GM12878 (cell line): ENCODE measurements around the gene B4GALT3. TPM values are rescaled to one million over a fixed set of nuclear protein-coding genes. Genes with fewer than 3 reads are reported as not detected.

ENCODE experiments used
- ATAC-seq: fragments of 200-7000 bp; cut with Tn5 transposase; 3 replicates; pipeline ENCODE4 v1.9.1; 2020; ENCODE audit warnings: mild to moderate bottlenecking, moderate library complexity
- BruUV-seq: library from RNA; stranded (reverse); fragments of 400-500 nt; replicated peaks from 2 replicates; lab custom pipeline; 2021; lab: Mats Ljungman, UMichigan
- CTCF ChIA-PET: fragments of 300-600 bp; sonication (Branson Sonifier 250); formaldehyde crosslinking; extraction: SDS; loops from one replicate; lab custom pipeline; 2021; ENCODE audit warnings: inconsistent platforms; lab: Yijun Ruan, JAX
- POLR2A ChIA-PET: fragments of 350-600 bp; formaldehyde crosslinking; extraction: SDS; loops from one replicate; lab custom pipeline; 2021; ENCODE audit warnings: inconsistent platforms; lab: Charles Lee
- RAD21 ChIA-PET: fragments of 300-600 bp; sonication (Branson Sonifier 250); formaldehyde crosslinking; loops from one replicate; lab custom pipeline; 2023; ENCODE audit warnings: antibody characterized with exemption; ENCODE audit not compliant: unreplicated experiment; lab: Charles Lee
- SMC1A ChIA-PET: fragments of 300-600 bp; sonication (Branson Sonifier 250); formaldehyde crosslinking; loops from one replicate; lab custom pipeline; 2023; ENCODE audit not compliant: unreplicated experiment, uncharacterized antibody; lab: Charles Lee
- DNase-seq: peaks from one replicate; pipeline ENCODE4 v3.0.0-alpha.2; 2011; ENCODE audit warnings: low read depth, low spot score
- FAIRE-seq: peaks from 3 replicates; lab custom pipeline; 2011; peaks lifted over from hg19 to GRCh38; lab: Jason Lieb, UNC
- H2AFZ ChIP-seq: 2 replicates; pipeline ENCODE4 v1.6.0; 2011; ENCODE audit warnings: low read depth, low read length, control low read depth; ENCODE audit not compliant: control insufficient read depth
- H3K27ac ChIP-seq: 2 replicates; pipeline ENCODE4 v1.5.1; 2011; ENCODE audit warnings: control low read depth; ENCODE audit not compliant: control insufficient read depth, insufficient read depth
- H3K27me3 ChIP-seq, 2 experiments: replicated peaks in 1 of 2; 2 replicates each; pipeline versions ENCODE4 v1.6.0 to v1.6.1; 2011; ENCODE audit warnings: low read length in 1 of 2; ENCODE audit not compliant: control insufficient read depth in 2 of 2, insufficient read depth in 2 of 2
- H3K36me3 ChIP-seq, 2 experiments: 2 replicates each; pipeline ENCODE4 v1.5.1; 2011; ENCODE audit warnings: low read length in 1 of 2; ENCODE audit not compliant: control insufficient read depth in 2 of 2, insufficient read depth in 2 of 2
- H3K4me1 ChIP-seq: 2 replicates; pipeline ENCODE4 v1.6.1; 2011; ENCODE audit warnings: mild to moderate bottlenecking, low read length, moderate library complexity, mixed read lengths; ENCODE audit not compliant: control insufficient read depth, insufficient read depth
- H3K4me2 ChIP-seq: 2 replicates; pipeline ENCODE4 v1.6.0; 2011; ENCODE audit warnings: control low read depth; ENCODE audit not compliant: control insufficient read depth, insufficient read depth
- H3K4me3 ChIP-seq: fragments of 200-600 bp; sonication (generic); 2 replicates; pipeline ENCODE4 v1.5.1; 2016
- H3K79me2 ChIP-seq: 2 replicates; pipeline ENCODE4 v1.6.0; 2011; ENCODE audit warnings: low read length; ENCODE audit not compliant: control insufficient read depth, insufficient read depth
- H3K9ac ChIP-seq: 2 replicates; pipeline ENCODE4 v1.8.0; 2011; ENCODE audit warnings: low read length, control low read depth, mixed read lengths; ENCODE audit not compliant: control insufficient read depth, insufficient read depth
- H3K9me3 ChIP-seq: replicated peaks from 3 replicates; pipeline ENCODE4 v1.5.1; 2011; ENCODE audit warnings: mild to moderate bottlenecking, low read length; ENCODE audit not compliant: control insufficient read depth, insufficient read depth
- H4K20me1 ChIP-seq: 2 replicates; pipeline ENCODE4 v1.6.0; 2011; ENCODE audit not compliant: control insufficient read depth, insufficient read depth
- ZNF207 ChIP-seq: fragments of 450-650 bp; IDR thresholded peaks from 2 replicates; pipeline ENCODE4 v1.6.1; 2014; ENCODE audit warnings: antibody characterized with exemption, mild to moderate bottlenecking, borderline replicate concordance
- WGBS: methylation state at CpG from one replicate; pipeline ENCODE4 v1.1.6; 2016; ENCODE audit warnings: low lambda C conversion rate; ENCODE audit not compliant: insufficient replicate concordance, insufficient coverage; ENCODE audit errors: missing lambda C conversion rate; 5-methylcytosine and 5-hydroxymethylcytosine counted together
- in situ Hi-C: fragments of 300-500 bp; cut with MboI; formaldehyde crosslinking; loops from 9 replicates; pipeline ENCODE4 v1.14.3; 2018; ENCODE audit warnings: mixed read lengths
- intact Hi-C: fragments of 100-400 bp; cut with micrococcal nuclease; formaldehyde crosslinking; loops from one replicate; pipeline ENCODE4 v1.14.2; 2022; ENCODE audit not compliant: unreplicated experiment
- polyA plus RNA-seq, 11 experiments: library from polyadenylated mRNA; depleted of rRNA in 4 of 11; unstranded in 6 of 11; stranded (reverse) in 5 of 11; fragments of >200 nt; fragmentation: Nextera tagmentation in 4 of 11; fragmentation: Illumina TruSeq in 1 of 11; extraction: Ambion mirVana in 4 of 11; extraction: Trizol in 1 of 11; gene quantifications; 1 replicate in 1 of 11; 2 replicates in 10 of 11; pipeline versions ENCODE4 v1.2.1 to v1.2.3, GENCODE V29; 2011 to 2016; ENCODE audit warnings: inconsistent platforms in 2 of 11, missing spikeins in 2 of 11, low read depth in 1 of 11
- total RNA-seq, 4 experiments: library from RNA; depleted of rRNA in 3 of 4; stranded (reverse); fragments of >200 nt in 3 of 4; fragmentation: Illumina TruSeq in 1 of 4; extraction: Trizol in 1 of 4; gene quantifications; 2 replicates each; pipeline versions ENCODE4 v1.2.1 to v1.2.3, GENCODE V29; 2013 to 2021
- TF ChIP-seq, protein P1 (sequence below): IDR thresholded peaks from 2 replicates; pipeline ENCODE4 v1.6.1; 2011; ENCODE audit warnings: mild to moderate bottlenecking, low read depth, low read length, moderate library complexity; ENCODE audit not compliant: insufficient replicate concordance
- TF ChIP-seq, protein P2 (sequence below): fragments of 450-650 bp; IDR thresholded peaks from 2 replicates; pipeline ENCODE4 v1.6.1; 2018; ENCODE audit warnings: mild to moderate bottlenecking, low read depth, moderate library complexity; ENCODE audit not compliant: partially characterized antibody

Gene B4GALT3
- total and polyA plus RNA-seq, 10 of the 15 experiments (the other 5 are each of a cell fraction or from before 2014, with no cell fraction given) = 27.1 to 58.9 (median 42.6) TPM

DNA sequence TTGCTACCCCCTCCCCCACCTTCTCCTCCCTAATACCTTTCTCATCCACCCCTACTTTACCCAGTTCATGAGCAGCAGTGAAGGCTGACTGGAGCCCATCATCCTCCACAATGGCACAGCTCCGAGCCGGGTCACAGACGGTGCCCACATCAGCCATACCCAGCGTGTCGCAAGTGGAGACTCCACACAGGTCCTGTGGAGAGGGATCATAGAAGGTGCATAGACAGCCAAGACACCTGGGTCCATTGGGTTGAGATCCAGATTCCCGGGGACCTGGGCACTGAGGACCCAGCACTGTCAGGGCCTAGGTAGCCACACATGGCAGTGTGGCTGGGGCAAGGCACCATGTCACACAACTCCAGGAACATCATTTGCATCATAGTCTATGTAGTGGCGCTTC is 18.8 kb upstream of the B4GALT3 start:
- SMC1A ChIA-PET = interaction anchor here (1.4 to 5.3 kb wide), 3 partner anchors 8 to 21 kb away, joined by 6 to 55 read pairs (median 19); partner anchors contain the start of gene NDUFS2
- H3K36me3 ChIP-seq = no peaks in the 10 kb centered on the region
- WGBS = 95% methylated on average over 7 of the region's 7 CpGs
- ATAC-seq = no peak
- intact Hi-C loops (no loop called here), in situ Hi-C loops (loop anchor here (10.0 kb wide), 1 partner anchor 549 kb away; the partner anchor contains the start of gene DUSP12)
- H2AFZ ChIP-seq = no peak overlapping the region
- H3K4me2 ChIP-seq = no peak overlapping the region
- H3K27ac ChIP-seq = no peak overlapping the region
- H3K27me3 ChIP-seq = no peaks in the 10 kb centered on the region
- CTCF ChIA-PET = interaction anchor here (1.2 to 7.0 kb wide), 6 partner anchors 15 to 187 kb away, joined by 3 to 164 read pairs (median 38); partner anchors contain the start of genes APOA2 and TOMM40L
- DNase-seq = no peak
- no peaks in the 10 kb centered on the region for H3K79me2 ChIP-seq
- RAD21 ChIA-PET = interaction anchor here (1.4 kb wide), 1 partner anchor 30 kb away, joined by 3 read pairs; the partner anchor contains the start of gene PPOX
- peaks cover 25% of the 10 kb centered on the region for H3K4me1 ChIP-seq
- no peaks in the 10 kb centered on the region for H4K20me1 ChIP-seq
- BruUV-seq = no TSS peak
- H3K4me3 ChIP-seq = no peak overlapping the region
- no peak overlapping the region for H3K9ac ChIP-seq
- H3K9me3 ChIP-seq = no peaks in the 10 kb centered on the region
- no peak for FAIRE-seq
- TF ChIP-seq, protein P1, sequence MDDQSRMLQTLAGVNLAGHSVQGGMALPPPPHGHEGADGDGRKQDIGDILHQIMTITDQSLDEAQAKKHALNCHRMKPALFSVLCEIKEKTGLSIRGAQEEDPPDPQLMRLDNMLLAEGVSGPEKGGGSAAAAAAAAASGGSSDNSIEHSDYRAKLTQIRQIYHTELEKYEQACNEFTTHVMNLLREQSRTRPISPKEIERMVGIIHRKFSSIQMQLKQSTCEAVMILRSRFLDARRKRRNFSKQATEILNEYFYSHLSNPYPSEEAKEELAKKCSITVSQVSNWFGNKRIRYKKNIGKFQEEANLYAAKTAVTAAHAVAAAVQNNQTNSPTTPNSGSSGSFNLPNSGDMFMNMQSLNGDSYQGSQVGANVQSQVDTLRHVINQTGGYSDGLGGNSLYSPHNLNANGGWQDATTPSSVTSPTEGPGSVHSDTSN = no peak
- TF ChIP-seq, protein P2, sequence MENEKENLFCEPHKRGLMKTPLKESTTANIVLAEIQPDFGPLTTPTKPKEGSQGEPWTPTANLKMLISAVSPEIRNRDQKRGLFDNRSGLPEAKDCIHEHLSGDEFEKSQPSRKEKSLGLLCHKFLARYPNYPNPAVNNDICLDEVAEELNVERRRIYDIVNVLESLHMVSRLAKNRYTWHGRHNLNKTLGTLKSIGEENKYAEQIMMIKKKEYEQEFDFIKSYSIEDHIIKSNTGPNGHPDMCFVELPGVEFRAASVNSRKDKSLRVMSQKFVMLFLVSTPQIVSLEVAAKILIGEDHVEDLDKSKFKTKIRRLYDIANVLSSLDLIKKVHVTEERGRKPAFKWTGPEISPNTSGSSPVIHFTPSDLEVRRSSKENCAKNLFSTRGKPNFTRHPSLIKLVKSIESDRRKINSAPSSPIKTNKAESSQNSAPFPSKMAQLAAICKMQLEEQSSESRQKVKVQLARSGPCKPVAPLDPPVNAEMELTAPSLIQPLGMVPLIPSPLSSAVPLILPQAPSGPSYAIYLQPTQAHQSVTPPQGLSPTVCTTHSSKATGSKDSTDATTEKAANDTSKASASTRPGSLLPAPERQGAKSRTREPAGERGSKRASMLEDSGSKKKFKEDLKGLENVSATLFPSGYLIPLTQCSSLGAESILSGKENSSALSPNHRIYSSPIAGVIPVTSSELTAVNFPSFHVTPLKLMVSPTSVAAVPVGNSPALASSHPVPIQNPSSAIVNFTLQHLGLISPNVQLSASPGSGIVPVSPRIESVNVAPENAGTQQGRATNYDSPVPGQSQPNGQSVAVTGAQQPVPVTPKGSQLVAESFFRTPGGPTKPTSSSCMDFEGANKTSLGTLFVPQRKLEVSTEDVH = no peak
- TF ChIP-seq ZNF207 = no peak
- POLR2A ChIA-PET = interaction anchor here (3.3 kb wide), 1 partner anchor 30 kb away, joined by 18 read pairs; the partner anchor contains the start of gene TOMM40L
